ENCODE data around the gene COX19. TPM values are rescaled to one million over a fixed set of nuclear protein-coding genes. Genes with fewer than 3 reads are reported as not detected.
"Not testable (repeated sequence)": the region's sequence is repeated elsewhere in the genome, so short reads cannot be mapped to it uniquely, and the experiment has no call there.

Gene COX19
- total RNA-seq, 4 donors from 2014 or later = 2.6 to 32.5 (median 20.1) TPM

DNA sequence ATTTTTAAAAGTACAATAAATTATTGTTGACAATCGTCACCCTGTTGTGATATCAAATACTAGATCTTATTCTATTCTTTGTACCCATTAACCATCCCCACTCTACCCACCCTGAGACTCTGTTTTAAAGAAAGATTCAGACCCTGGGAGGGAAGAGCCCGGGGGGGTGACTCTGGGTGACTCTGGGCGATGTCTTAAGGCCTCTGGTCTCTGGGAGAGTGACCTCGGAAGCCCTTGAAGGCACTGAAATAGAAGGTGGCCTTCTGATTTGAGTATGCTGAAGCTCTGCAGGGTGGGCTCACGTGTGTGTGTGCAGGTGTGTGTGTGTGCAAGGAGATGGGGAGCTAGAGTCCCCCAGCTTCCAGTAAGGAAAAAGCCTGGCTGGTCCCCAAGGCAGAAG is 30.6 kb downstream of the COX19 start:
- no peaks in the 10 kb centered on the region for H3K9me3 ChIP-seq
- H3K36me3 ChIP-seq = no peaks in the 10 kb centered on the region
- DNase-seq = no peak
- no peak for TF ChIP-seq POLR2A (IDR thresholded peaks at IDR 0.05)
- TF ChIP-seq, protein P1, sequence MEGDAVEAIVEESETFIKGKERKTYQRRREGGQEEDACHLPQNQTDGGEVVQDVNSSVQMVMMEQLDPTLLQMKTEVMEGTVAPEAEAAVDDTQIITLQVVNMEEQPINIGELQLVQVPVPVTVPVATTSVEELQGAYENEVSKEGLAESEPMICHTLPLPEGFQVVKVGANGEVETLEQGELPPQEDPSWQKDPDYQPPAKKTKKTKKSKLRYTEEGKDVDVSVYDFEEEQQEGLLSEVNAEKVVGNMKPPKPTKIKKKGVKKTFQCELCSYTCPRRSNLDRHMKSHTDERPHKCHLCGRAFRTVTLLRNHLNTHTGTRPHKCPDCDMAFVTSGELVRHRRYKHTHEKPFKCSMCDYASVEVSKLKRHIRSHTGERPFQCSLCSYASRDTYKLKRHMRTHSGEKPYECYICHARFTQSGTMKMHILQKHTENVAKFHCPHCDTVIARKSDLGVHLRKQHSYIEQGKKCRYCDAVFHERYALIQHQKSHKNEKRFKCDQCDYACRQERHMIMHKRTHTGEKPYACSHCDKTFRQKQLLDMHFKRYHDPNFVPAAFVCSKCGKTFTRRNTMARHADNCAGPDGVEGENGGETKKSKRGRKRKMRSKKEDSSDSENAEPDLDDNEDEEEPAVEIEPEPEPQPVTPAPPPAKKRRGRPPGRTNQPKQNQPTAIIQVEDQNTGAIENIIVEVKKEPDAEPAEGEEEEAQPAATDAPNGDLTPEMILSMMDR (IDR thresholded peaks at IDR 0.05) = no peak
- intact Hi-C loops (cut with DNase I; ENCODE audit: low total_unique reads) = no loop called here
- no peaks in the 10 kb centered on the region for H3K4me1 ChIP-seq
- no peak overlapping the region for H3K27ac ChIP-seq
- no peak overlapping the region for H3K4me3 ChIP-seq
- no peaks in the 10 kb centered on the region for H3K27me3 ChIP-seq

DNA sequence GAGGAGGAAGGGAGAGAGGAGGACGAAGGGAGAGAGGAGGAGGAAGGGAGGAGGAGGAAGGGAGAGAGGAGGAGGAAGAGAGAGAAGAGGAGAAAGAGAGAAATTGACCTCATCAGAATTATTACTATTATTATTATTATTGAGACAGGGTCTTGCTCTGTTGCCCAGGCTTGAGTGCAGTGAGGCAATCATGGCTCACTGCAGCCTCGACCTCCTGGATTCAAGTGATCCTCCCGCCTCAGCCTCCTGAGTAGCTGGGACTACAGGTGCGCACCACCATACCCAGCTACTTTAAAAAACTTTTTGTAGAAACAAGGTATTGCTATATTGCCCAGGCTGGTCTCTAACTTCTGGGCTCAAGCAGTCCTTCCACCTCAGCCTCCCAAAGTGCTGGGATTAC is 31.6 kb downstream of the COX19 start:
- H3K27me3 ChIP-seq; H3K36me3 ChIP-seq; H3K9me3 ChIP-seq; H3K27ac ChIP-seq; H3K4me1 ChIP-seq; DNase-seq; H3K4me3 ChIP-seq; intact Hi-C loops (cut with DNase I; ENCODE audit: low total_unique reads): not testable (repeated sequence)

DNA sequence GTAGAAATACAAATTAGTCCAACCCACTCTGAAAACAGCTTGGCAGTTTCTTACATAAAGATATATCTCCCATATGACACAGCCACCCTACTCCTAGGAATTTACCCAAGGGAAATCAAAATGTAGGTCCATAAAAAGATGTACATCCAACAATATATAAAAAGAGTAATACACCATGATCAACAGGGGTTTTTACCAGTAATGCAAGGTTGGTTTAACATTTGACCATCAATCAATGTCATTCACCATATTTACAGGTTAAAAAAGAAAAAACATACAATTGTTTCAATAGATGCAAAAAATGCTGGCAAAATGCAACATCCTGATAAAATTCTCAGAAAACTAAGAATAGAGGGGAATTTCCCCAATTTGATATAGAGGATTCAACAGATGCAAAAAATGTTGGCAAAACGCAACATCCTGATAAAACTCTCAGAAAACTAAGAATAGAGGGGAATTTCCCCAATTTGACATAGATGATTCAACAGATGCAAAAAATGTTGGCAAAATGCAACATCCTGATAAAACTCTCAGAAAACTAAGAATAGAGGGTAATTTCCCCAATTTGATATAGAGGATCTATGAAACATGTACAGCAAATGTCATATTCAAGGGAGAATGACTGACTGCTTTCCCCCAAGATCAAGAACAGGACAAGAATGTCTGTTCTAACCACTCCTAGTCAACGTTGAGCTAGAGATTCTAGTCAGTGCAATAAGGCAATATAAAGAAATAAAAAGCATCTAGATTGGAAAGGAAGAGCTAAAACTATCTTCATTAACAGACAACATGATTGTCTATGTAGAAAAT is 34.5 kb downstream of the COX19 start:
- no peak for DNase-seq
- Histone ChIP-seq H3K36me3 (no peaks in the 10 kb centered on the region), H3K27ac (no peak overlapping the region), H3K4me1 (no peaks in the 10 kb centered on the region), H3K27me3 (no peaks in the 10 kb centered on the region), H3K9me3 (no peaks in the 10 kb centered on the region), H3K4me3 (no peak overlapping the region)
- intact Hi-C loops (cut with DNase I; ENCODE audit: low total_unique reads) = no loop called here
- TF ChIP-seq, protein P1 (IDR thresholded peaks at IDR 0.05) = no peak
- TF ChIP-seq POLR2A (IDR thresholded peaks at IDR 0.05) = no peak

DNA sequence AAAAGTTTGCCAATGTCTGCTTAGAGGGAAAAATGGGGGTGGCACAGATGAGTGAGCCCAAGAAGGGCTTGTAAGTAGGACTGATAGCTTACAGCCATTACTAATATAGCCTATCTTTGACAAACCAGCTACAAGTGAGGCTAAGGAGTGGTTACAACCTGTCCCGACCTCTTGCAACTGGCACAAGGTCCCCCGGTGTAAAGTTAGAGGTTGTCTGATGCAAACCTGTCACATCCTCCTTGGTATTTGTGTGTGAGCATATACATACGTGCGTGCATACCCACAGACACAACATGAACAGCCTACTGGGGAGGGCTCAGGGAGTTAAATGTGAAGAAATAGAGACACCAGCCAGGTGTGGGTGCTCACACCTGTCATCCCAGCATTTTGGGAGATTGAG is 35.5 kb downstream of the COX19 start:
- Histone ChIP-seq H3K4me1 (no peaks in the 10 kb centered on the region), H3K4me3 (no peak overlapping the region), H3K9me3 (no peaks in the 10 kb centered on the region), H3K27ac (no peak overlapping the region), H3K36me3 (no peaks in the 10 kb centered on the region), H3K27me3 (no peaks in the 10 kb centered on the region)
- TF ChIP-seq POLR2A (IDR thresholded peaks at IDR 0.05) = no peak
- TF ChIP-seq, protein P1 (IDR thresholded peaks at IDR 0.05) = no peak
- no peak for DNase-seq
- intact Hi-C loops (cut with DNase I; ENCODE audit: low total_unique reads) = no loop called here

DNA sequence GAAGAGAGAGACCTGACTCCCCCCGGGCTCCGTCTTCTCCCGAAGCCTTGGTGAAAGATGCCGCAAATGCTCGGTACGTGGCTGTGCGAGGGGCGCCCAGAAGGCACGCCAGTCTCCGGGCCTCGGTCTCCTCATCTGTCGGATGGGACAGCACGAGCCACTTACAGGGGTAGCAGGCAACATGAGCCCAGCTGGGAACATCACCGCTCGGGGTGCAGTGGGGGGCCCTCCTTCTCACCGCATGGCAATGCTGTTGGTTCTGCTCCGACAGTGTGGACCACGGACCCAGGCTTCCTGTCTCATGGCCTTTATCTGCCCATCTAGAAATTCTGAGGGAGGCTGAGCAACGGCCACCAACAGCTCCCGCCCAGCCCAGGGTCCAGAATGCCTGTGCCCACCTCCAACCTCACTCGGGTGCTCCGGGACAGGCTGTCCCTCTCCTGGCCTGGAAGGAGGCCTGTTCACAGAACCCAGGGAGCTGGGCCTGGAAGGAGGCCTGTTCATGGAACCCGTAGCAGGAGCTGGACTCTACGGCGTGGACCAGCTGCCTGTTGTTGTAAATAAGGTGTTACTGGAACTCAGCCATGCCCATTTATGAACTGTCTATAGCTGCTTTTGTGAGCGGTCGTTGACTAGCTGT is 36.7 kb downstream of the COX19 start:
- intact Hi-C loops (cut with DNase I; ENCODE audit: low total_unique reads) = no loop called here
- Histone ChIP-seq H3K36me3 (no peaks in the 10 kb centered on the region), H3K4me3 (no peak overlapping the region), H3K27me3 (no peaks in the 10 kb centered on the region), H3K9me3 (no peaks in the 10 kb centered on the region), H3K27ac (no peak overlapping the region), H3K4me1 (no peaks in the 10 kb centered on the region)
- no peak for DNase-seq
- TF ChIP-seq, protein P1 (IDR thresholded peaks at IDR 0.05) = no peak
- no peak for TF ChIP-seq POLR2A (IDR thresholded peaks at IDR 0.05)

Data from uterus (tissue), 4 donors.